Measurements from ENCODE around the gene SLC27A4. TPM values are rescaled to one million over a fixed set of nuclear protein-coding genes. Genes with fewer than 3 reads are reported as not detected.

SLC27A4 gene
- total RNA-seq (2021; fragmentation: NEBNext Ultra II Directional; extraction: Animal tissue kit (Norgen Biotek cat#: 25700)), result 10 to 100 TPM; 21.1 to 31.1 (median 23.2) TPM
- long read RNA-seq, transcript SLC27A4-201 (13 exons, 3,028 nt), result major isoform, 6 of 15 reads
- long read RNA-seq, partial matches to known transcripts, result 5 of 15 reads
- long read RNA-seq, other reads (novel, unspliced or antisense), result 4 of 15 reads

DNA sequence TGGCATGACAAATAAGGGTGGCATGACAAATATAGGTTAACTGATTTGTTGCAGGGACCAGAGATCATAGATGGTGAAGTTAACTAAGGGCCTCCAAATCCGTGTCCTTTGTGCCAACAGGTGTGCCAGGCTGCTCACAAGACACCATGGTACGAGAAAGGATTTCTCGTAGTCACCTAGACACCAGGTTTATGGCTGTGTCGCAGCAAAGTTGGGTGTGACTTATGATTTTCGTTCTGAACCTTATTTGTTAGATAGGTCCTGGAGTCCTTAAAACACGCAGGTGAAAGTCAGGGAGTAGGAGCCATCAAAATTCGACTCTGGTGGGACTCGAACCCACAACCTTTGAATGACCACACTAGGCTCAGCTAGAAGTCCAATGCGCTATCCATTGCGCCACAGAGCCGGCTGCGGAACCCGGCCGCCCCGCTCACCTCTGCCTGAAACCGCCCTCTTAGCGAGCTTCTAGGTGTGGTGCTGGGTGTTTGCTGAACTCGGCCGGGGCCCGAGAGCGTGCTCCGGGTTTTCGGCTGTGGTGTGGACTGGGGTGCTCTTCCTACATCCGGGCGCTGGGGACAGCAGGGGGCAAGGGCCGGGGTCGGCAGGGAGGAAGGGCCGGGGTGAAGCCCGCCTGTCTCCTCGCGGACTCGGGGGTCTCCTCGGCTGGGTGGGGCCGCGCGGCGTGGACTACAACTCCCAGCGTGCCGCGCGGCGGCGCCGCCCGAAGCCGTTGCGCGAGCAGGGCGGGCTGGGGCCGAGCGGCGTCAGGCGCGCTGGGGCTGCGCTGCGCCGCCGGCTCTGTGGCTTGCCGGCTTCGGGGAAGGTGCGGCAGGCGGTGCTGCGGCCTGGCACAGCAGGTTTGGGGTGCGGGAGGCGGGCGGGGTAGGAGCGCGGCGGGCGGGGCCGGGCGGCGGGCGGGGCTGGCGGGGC, at the start of gene SLC27A4:
Gene SLC27A4 (plus strand): TSS at position 767 of the 930 bp plus-strand sequence. CDS start 2,606 bp downstream, outside the sequence.
- H3K4me1 Mint-ChIP-seq (ENCODE audit: low read depth), result peaks cover 7% of the 10 kb centered on the region
- H3K36me3 Mint-ChIP-seq (ENCODE audit: low read depth), result no peaks in the 10 kb centered on the region
- no peaks in the 10 kb centered on the region for H3K9me3 Mint-ChIP-seq
- H3K4me3 Mint-ChIP-seq, result peak within 1 kb of the TSS; percentile 89
- peak within 1 kb of the TSS; percentile 72 for H3K27ac Mint-ChIP-seq
- peak; percentile 72 for DNase-seq
- H3K27me3 Mint-ChIP-seq (ENCODE audit: insufficient read depth), result no peaks in the 10 kb centered on the region; the same call in 1 of the 2 replicates
- TF ChIP-seq, protein P1, sequence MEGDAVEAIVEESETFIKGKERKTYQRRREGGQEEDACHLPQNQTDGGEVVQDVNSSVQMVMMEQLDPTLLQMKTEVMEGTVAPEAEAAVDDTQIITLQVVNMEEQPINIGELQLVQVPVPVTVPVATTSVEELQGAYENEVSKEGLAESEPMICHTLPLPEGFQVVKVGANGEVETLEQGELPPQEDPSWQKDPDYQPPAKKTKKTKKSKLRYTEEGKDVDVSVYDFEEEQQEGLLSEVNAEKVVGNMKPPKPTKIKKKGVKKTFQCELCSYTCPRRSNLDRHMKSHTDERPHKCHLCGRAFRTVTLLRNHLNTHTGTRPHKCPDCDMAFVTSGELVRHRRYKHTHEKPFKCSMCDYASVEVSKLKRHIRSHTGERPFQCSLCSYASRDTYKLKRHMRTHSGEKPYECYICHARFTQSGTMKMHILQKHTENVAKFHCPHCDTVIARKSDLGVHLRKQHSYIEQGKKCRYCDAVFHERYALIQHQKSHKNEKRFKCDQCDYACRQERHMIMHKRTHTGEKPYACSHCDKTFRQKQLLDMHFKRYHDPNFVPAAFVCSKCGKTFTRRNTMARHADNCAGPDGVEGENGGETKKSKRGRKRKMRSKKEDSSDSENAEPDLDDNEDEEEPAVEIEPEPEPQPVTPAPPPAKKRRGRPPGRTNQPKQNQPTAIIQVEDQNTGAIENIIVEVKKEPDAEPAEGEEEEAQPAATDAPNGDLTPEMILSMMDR (IDR thresholded peaks at IDR 0.05), result no peak; the same call in 1 of the 2 replicates

DNA sequence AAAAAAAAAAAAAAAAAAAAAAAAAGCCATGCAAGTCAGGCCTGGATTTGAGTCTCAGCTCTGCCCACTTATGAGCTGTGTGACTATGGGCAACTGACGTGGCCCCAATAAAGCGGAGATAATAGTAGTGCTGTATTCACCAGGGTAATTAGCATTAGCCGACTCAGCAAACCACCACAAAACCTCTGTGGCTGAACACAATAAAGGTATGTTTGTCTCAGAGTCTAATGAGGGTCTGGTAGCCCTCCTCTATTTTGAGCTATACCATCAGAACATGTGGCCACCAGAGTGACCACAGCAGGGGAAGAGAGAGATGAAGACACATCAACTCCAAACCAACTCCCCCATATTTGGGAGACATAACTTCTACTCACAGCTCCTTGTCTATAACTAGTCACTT, 48.3 kb upstream of the SLC27A4 start:
- H3K4me3 Mint-ChIP-seq, result no peak overlapping the region
- TF ChIP-seq, protein P1 (IDR thresholded peaks at IDR 0.05), result no peak
- DNase-seq, result no peak
- no peaks in the 10 kb centered on the region for H3K9me3 Mint-ChIP-seq
- peaks cover 1% of the 10 kb centered on the region; the same call in 1 of the 2 replicates for H3K27me3 Mint-ChIP-seq (ENCODE audit: insufficient read depth)
- H3K4me1 Mint-ChIP-seq (ENCODE audit: low read depth), result peaks cover 19% of the 10 kb centered on the region
- no peak overlapping the region for H3K27ac Mint-ChIP-seq
- H3K36me3 Mint-ChIP-seq (ENCODE audit: low read depth), result peaks cover 10% of the 10 kb centered on the region; the same call in 1 of the 2 replicates

DNA sequence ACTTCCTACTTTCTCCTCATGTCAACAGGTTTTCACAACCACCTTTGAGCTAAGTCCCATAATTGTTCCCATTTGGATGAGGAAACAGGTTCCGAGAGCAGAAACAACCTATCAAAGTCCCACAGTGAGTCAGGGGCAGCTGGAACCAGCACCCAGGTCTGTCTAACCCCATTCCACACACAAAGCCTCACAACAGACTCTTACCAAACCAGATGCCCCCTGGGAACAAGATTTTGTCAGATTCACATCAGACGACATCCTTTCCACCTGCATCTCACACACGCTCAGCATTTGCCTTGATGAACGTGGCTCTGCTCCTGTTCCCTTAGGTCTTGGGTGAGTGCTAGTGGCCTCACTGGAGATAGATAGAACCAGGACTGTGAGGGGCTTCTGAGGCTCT, 47.2 kb upstream of the SLC27A4 start:
- Mint-ChIP-seq H3K4me3 (no peak overlapping the region), H3K27me3 (ENCODE audit: insufficient read depth) (peaks cover 1% of the 10 kb centered on the region; the same call in 1 of the 2 replicates), H3K4me1 (ENCODE audit: low read depth) (peaks cover 19% of the 10 kb centered on the region), H3K27ac (no peak overlapping the region), H3K9me3 (no peaks in the 10 kb centered on the region), H3K36me3 (ENCODE audit: low read depth) (peaks cover 6% of the 10 kb centered on the region; the same call in 1 of the 2 replicates)
- TF ChIP-seq, protein P1 (IDR thresholded peaks at IDR 0.05), result no peak
- no peak for DNase-seq

DNA sequence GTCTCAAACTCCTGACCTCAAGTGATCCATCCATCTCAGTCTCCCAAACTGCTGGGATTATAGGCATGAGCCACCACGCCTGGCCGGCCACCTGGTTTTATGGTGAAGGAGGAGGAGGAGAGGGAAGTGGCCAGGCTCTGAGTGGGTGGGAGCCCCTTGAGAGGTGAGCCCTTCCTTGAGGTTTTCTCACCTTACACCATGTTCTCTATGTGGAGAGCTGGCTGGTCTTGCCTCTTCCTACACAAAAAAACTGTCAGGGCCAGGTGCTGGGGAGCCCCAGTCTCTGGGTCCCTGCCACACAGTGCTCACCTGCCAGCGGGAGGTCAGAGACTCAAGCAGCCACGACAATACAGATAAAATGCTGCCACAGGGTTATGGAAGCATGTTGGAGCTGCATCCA, 46.2 kb upstream of the SLC27A4 start:
- Mint-ChIP-seq H3K9me3 (no peaks in the 10 kb centered on the region), H3K4me1 (ENCODE audit: low read depth) (peaks cover 19% of the 10 kb centered on the region), H3K36me3 (ENCODE audit: low read depth) (0 out of 2 replicates have a peak, but pooled peaks cover under 1% of the 10 kb centered on the region), H3K4me3 (no peak overlapping the region), H3K27me3 (ENCODE audit: insufficient read depth) (peaks cover 5% of the 10 kb centered on the region; the same call in 1 of the 2 replicates), H3K27ac (no peak overlapping the region)
- no peak for DNase-seq
- TF ChIP-seq, protein P1 (IDR thresholded peaks at IDR 0.05), result no peak

DNA sequence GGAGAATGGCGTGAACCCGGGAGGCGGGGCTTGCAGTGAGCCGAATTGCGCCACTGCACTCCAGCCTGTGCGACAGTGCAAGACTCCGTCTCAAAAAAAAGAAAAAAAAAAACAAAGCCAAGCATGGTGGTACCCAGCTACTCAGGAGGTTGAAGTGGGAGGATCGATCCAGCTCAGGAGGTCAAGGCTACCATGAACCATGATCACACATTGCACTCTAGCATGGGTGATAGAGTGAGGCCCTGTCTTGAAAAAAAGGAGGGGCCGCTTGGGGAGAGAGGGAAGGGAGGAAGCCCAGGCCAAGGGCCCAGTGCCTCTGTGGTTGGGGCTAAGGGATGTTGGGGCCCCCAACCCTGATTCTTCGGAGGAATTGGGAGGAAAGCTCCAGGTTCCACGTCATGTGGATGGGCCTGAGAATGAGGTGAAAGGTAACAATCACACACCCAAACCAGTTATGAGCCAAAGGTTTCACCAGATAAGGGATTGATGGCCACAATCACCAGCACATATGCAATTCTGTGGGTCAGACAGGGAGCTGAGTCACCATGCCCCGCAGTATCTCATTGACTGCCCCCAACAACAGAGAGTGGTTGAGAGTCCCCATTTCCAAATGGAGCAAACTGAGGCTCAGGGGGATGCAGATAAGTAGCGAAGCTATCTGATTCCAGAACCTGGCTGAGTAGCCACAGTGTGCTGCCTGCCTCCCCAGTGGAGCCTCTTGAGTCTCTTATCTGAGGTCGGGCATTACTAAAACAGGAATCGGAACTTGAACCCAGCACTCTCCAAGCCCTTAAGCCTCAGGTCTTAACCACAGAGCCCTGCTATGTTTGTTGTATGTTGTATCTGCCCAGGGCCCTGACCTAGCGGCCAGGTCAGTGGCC, 43.7 kb upstream of the SLC27A4 start:
- TF ChIP-seq, protein P1 (IDR thresholded peaks at IDR 0.05), result no peak
- Mint-ChIP-seq H3K36me3 (ENCODE audit: low read depth) (no peaks in the 10 kb centered on the region), H3K4me1 (ENCODE audit: low read depth) (peaks cover 23% of the 10 kb centered on the region), H3K9me3 (no peaks in the 10 kb centered on the region), H3K27ac (peak overlapping the region; percentile 20; the same call in 1 of the 2 replicates), H3K4me3 (no peak overlapping the region), H3K27me3 (ENCODE audit: insufficient read depth) (peaks cover 5% of the 10 kb centered on the region; the same call in 1 of the 2 replicates)
- no peak for DNase-seq
